SU-DHL-6 (cell line): ENCODE results near the gene C4orf36.

Experiments
- H2AFZ ChIP-seq: fragments of 200-600 bp; sonication (generic); 2 replicates; pipeline ENCODE4 v1.6.1; 2014; ENCODE audit warnings: low read depth, mild to moderate bottlenecking, moderate library complexity, mixed read lengths, antibody characterized with exemption, low read length; ENCODE audit not compliant: severe bottlenecking
- H3F3A ChIP-seq: fragments of 200-600 bp; shearing (Covaris generic); 2 replicates; pipeline ENCODE4 v1.6.0; 2016; ENCODE audit warnings: antibody characterized with exemption, mild to moderate bottlenecking; ENCODE audit not compliant: insufficient read depth
- H3K27ac ChIP-seq: fragments of 200-600 bp; sonication (generic); 2 replicates; pipeline ENCODE4 v1.5.1; 2016; ENCODE audit warnings: low read depth, mild to moderate bottlenecking, low read length, moderate library complexity, mixed read lengths
- H3K27me3 ChIP-seq: fragments of 200-600 bp; sonication (generic), shearing (Covaris generic); 2 replicates; pipeline ENCODE4 v1.6.0; 2014; ENCODE audit warnings: mild to moderate bottlenecking, low read length
- H3K36me3 ChIP-seq: fragments of 200-600 bp; sonication (generic); 2 replicates; pipeline ENCODE4 v1.6.1; 2014; ENCODE audit warnings: mild to moderate bottlenecking, low read length, mixed read lengths
- H3K4me2 ChIP-seq: fragments of 300-600, 200-600 bp; shearing (Covaris generic), sonication (generic); 2 replicates; pipeline ENCODE4 v1.6.0; 2014; ENCODE audit warnings: low read length, low read depth, mild to moderate bottlenecking; ENCODE audit not compliant: poor library complexity, severe bottlenecking
- H3K4me3 ChIP-seq: fragments of 200-600 bp; sonication (generic); 2 replicates; pipeline ENCODE4 v1.5.1; 2014; ENCODE audit warnings: antibody characterized with exemption, low read length, mild to moderate bottlenecking, mixed read lengths; ENCODE audit not compliant: insufficient read depth, poor library complexity, severe bottlenecking
- H3K79me2 ChIP-seq: fragments of 200-600 bp; sonication (generic); 2 replicates; pipeline ENCODE4 v1.6.1; 2014; ENCODE audit warnings: mild to moderate bottlenecking, low read length, moderate library complexity; ENCODE audit not compliant: insufficient read depth
- H3K9ac ChIP-seq: fragments of 200-600 bp; sonication (generic); 2 replicates; pipeline ENCODE4 v1.7.0; 2014; ENCODE audit warnings: mild to moderate bottlenecking, low read length
- H3K9me2 ChIP-seq: fragments of 200-600 bp; sonication (generic); replicated peaks from 2 replicates; pipeline ENCODE4 v1.6.1; 2014; ENCODE audit warnings: low read length; ENCODE audit not compliant: insufficient read depth
- H3K9me3 ChIP-seq: fragments of 200-600 bp; sonication (generic); 2 replicates; pipeline ENCODE4 v1.6.1; 2014; ENCODE audit warnings: low read length, mixed read lengths; ENCODE audit not compliant: insufficient read depth
- H4K20me1 ChIP-seq: fragments of 200-600 bp; sonication (generic); 2 replicates; pipeline ENCODE4 v1.6.1; 2014; ENCODE audit warnings: low read depth, mild to moderate bottlenecking, antibody characterized with exemption, low read length, moderate library complexity, mixed read lengths
- EZH2phosphoT487 ChIP-seq: fragments of 200-600 bp; sonication (generic), shearing (Covaris generic); conservative IDR thresholded peaks from 2 replicates; pipeline ENCODE4 v1.6.1; 2018; ENCODE audit warnings: mild to moderate bottlenecking, antibody characterized with exemption, low read length, moderate library complexity, mixed read lengths
- TF ChIP-seq, protein P1 (sequence below): fragments of 200-600 bp; sonication (generic); IDR thresholded peaks from one replicate; pipeline ENCODE4 v1.5.1; 2017; ENCODE audit warnings: antibody characterized with exemption, mild to moderate bottlenecking, low read length, moderate library complexity; ENCODE audit not compliant: insufficient read depth, poor library complexity, severe bottlenecking

C4orf36 gene

DNA sequence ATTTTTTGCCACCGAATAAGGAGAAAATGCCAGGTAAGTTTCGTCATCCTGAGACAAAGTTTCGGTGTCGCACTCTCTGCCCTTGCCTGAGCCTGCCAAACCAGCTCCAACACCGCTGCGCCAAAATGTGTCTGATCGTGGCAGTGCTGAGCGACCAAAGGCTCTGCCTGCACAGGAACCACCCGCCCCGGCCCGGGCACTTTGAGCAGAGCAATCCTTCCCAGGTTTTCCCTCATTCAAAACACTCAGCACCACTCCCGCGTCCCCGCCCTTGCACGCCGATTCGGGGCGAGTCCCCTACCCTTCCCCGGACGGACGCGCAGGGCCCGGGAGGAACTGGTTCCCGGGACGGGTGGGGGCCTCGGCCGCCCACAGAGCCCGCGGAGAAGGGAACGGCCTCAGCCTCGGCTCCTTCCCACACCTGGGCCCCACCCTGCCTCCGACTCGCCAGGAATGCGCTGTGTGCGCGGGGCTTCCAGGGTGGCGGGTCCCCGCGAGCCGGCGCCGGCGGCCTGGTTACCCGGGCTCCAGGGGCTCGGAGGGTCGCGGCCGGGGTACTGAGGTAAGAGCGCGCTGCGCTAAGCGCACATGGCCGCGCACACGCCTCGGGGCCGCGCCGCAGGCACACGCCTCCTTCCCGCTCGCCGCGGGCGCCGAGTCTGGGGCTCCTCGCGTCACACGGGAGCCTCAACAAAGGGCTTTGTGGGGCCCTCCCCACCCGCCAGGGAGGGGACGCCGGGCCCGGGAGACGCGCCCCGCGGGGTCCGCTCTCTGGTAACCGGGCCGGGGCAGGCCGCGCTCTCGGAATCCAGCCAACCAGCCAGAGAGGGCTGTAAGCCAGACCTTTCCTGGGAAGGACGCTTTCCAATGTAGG, at the start of gene C4orf36:
Gene C4orf36 (minus strand): TSS at position 661 of the 874 bp plus-strand sequence. CDS start 902 bp downstream, outside the sequence.
- no peaks in the 10 kb centered on the region for H3F3A ChIP-seq
- H3K36me3 ChIP-seq, result no peaks in the 10 kb centered on the region
- TF ChIP-seq EZH2phosphoT487, result no peak
- TF ChIP-seq, protein P1, sequence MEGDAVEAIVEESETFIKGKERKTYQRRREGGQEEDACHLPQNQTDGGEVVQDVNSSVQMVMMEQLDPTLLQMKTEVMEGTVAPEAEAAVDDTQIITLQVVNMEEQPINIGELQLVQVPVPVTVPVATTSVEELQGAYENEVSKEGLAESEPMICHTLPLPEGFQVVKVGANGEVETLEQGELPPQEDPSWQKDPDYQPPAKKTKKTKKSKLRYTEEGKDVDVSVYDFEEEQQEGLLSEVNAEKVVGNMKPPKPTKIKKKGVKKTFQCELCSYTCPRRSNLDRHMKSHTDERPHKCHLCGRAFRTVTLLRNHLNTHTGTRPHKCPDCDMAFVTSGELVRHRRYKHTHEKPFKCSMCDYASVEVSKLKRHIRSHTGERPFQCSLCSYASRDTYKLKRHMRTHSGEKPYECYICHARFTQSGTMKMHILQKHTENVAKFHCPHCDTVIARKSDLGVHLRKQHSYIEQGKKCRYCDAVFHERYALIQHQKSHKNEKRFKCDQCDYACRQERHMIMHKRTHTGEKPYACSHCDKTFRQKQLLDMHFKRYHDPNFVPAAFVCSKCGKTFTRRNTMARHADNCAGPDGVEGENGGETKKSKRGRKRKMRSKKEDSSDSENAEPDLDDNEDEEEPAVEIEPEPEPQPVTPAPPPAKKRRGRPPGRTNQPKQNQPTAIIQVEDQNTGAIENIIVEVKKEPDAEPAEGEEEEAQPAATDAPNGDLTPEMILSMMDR, result no peak
- no peak within 1 kb of the TSS for H3K4me3 ChIP-seq
- no peak within 1 kb of the TSS for H3K4me2 ChIP-seq
- no peak within 1 kb of the TSS for H3K9ac ChIP-seq
- H3K9me3 ChIP-seq, result no peaks in the 10 kb centered on the region
- H3K79me2 ChIP-seq, result no peaks in the 10 kb centered on the region
- H3K27me3 ChIP-seq, result no peaks in the 10 kb centered on the region
- H3K27ac ChIP-seq, result no peak within 1 kb of the TSS
- no peaks in the 10 kb centered on the region for H4K20me1 ChIP-seq
- H2AFZ ChIP-seq, result no peak within 1 kb of the TSS
- H3K9me2 ChIP-seq, result no peaks in the 10 kb centered on the region

GRCh38 chr4:86940920-86941460, 48.8 kb upstream of the C4orf36 start:
- H4K20me1 ChIP-seq, result no peaks in the 10 kb centered on the region

DNA sequence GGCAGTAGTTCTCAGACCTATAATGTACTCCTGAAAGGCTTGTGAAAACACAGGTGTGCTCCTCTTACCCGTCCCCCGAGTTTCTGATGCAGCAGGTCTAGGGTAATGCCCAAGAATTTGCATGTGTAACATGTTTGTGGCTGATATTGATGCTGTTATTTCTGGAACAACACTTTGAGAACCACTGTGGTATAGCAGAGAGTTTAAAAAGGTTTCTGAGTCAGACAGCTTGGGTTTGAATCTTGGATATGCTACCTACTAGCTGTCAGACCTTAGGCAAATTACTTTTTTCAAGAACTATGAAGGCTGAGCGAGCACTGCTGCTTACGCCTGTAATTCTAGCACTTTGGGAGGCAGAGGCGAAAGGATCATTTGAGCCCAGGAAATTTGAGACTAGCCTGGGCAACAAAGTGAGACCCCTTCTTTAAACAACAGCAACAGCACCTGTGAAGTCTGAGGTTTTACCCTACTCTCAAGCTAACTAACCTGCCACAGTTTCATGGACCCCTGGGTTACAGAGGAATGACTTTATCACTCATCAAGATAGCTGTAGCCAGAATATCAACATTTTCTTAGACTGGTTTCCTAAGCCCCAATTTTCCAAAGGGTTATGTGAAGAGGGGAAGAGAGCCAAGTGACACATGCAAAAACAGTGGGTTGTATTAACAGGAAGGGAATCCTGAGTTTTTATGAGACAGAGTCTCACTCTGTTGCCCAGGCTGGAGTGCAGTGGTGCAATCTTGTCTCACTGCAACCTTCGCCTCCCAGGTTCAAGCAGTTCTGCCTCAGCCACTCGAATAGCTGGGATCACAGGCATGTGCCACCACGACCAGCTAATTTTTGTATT, 47.7 kb upstream of the C4orf36 start:
- Histone ChIP-seq H3K9me3 (no peaks in the 10 kb centered on the region), H4K20me1 (no peaks in the 10 kb centered on the region), H3K9ac (no peak overlapping the region), H3K79me2 (no peaks in the 10 kb centered on the region), H3F3A (0 out of 2 replicates have a peak, but pooled peaks cover 7% of the 10 kb centered on the region), H3K27ac (no peak overlapping the region), H2AFZ (no peak overlapping the region), H3K4me2 (peak overlapping the region; percentile 29), H3K9me2 (no peaks in the 10 kb centered on the region), H3K4me3 (no peak overlapping the region), H3K27me3 (no peaks in the 10 kb centered on the region), H3K36me3 (no peaks in the 10 kb centered on the region)
- no peak for TF ChIP-seq EZH2phosphoT487
- TF ChIP-seq, protein P1, result no peak

More at GRCh38 chr4:86940920-86941460, 48.8 kb upstream of the C4orf36 start:
- no peak overlapping the region for H3K4me2 ChIP-seq
- no peak overlapping the region for H2AFZ ChIP-seq
- H3K9me2 ChIP-seq, result no peaks in the 10 kb centered on the region
- no peak overlapping the region for H3K9ac ChIP-seq
- H3K36me3 ChIP-seq, result no peaks in the 10 kb centered on the region
- no peaks in the 10 kb centered on the region for H3K79me2 ChIP-seq
- TF ChIP-seq, protein P1, result no peak
- no peak for TF ChIP-seq EZH2phosphoT487
- H3K4me3 ChIP-seq, result no peak overlapping the region
- 0 out of 2 replicates have a peak, but pooled peaks cover 7% of the 10 kb centered on the region for H3F3A ChIP-seq
- H3K27ac ChIP-seq, result no peak overlapping the region
- H3K27me3 ChIP-seq, result no peaks in the 10 kb centered on the region
- H3K9me3 ChIP-seq, result no peaks in the 10 kb centered on the region
